ENCODE measurements around the gene SREBF1. TPM values are rescaled to one million over a fixed set of nuclear protein-coding genes. Genes with fewer than 3 reads are reported as not detected.

The SREBF1 gene
- total RNA-seq, 5 donors from 2014 or later (not counting 1 experiment from before 2014, with no cell fraction given): 24.6 to 279 (median 38.9) TPM

GRCh38 chr17:17783116-17783824 is 53.5 kb downstream of the SREBF1 start:
- ChIA-PET CTCF (interaction anchor here in 1 of 2 donors (0.7 kb wide), 1 partner anchor 9 kb away, joined by 3 read pairs; no protein-coding TSS in a partner anchor), POLR2A (no interaction called here)
- no peaks in the 10 kb centered on the region for H3K9me3 Mint-ChIP-seq
- H3K27me3 ChIP-seq (replicated peaks in 1 of 2; ENCODE audit: control insufficient read depth in 2 of 2, extremely low read depth in 1 of 2, insufficient read depth in 2 of 2, low read length in 1 of 2): peaks cover 0 to 21% of the 10 kb centered on the region in 2 experiments
- H3K9me3 ChIP-seq: no peaks in the 10 kb centered on the region
- H3K4me1 Mint-ChIP-seq: peaks cover 25 to 29% (median 27%) of the 10 kb centered on the region in 3 donors
- H3K36me3 ChIP-seq (ENCODE audit: control insufficient read depth in 2 of 2, extremely low read depth in 1 of 2, insufficient read depth in 1 of 2, low read length in 1 of 2): no peaks in the 10 kb centered on the region
- peak overlapping the region; percentile 49 to 58 for H3K4me3 ChIP-seq (ENCODE audit: control insufficient read depth in 1 of 2, extremely low read depth in 1 of 2, low read length in 1 of 2)
- DNase-seq (peak; percentile 30 to 74 (median 53)), ATAC-seq (replicated peaks in 1 of 4) (peak; percentile 69 to 75 (median 72))
- peak overlapping the region; percentile 84 to 91 (median 85) for H3K4me3 Mint-ChIP-seq
- no peaks in the 10 kb centered on the region for H3K36me3 Mint-ChIP-seq
- no peak overlapping the region for H3K27ac ChIP-seq (ENCODE audit: low read length)
- H3K27ac Mint-ChIP-seq: no peak overlapping the region
- 0% methylated on average over 67 of the region's 75 CpGs for WGBS (ENCODE audit: insufficient coverage)
- peaks cover 12 to 41% of the 10 kb centered on the region in 2 experiments for H3K4me1 ChIP-seq (ENCODE audit: control insufficient read depth in 1 of 2, extremely low read depth in 1 of 2, insufficient read depth in 2 of 2, low read length in 2 of 2)
- H3K27me3 Mint-ChIP-seq: peaks cover 0 to 3% of the 10 kb centered on the region in 2 donors

DNA sequence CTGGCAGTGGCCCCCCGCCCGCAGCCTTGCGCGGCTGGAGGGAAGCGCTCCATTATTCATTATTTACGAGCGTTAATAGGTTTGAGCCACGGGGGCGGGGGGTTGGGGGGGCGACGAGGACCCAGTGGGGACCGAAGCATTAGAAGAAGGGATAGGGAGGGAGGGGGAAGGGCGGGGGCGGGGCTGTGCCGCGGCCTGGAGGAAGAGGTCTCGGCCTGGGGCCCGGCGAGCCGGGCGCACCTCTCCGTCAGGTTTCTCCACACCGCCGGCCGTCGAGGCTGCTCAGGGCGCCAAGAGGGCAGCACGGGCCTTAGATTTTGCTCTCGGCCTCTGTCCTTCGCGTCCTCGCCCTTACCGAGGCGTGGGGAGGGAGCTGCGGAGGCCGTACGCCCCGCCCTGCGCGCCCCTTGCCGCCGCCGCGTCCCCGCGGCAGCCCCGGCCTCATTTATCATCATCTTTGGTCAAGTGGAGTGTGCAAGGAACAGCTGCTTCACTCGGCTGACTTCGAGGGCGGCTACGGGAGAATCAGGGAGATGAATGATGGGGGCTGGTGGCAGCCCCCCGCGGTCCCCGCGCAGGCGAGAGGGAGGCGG is 54.2 kb downstream of the SREBF1 start:
- peaks cover 0 to 21% of the 10 kb centered on the region in 2 experiments for H3K27me3 ChIP-seq (replicated peaks in 1 of 2; ENCODE audit: control insufficient read depth in 2 of 2, extremely low read depth in 1 of 2, insufficient read depth in 2 of 2, low read length in 1 of 2)
- H3K9me3 ChIP-seq: no peaks in the 10 kb centered on the region
- H3K36me3 Mint-ChIP-seq: no peaks in the 10 kb centered on the region
- no peaks in the 10 kb centered on the region for H3K36me3 ChIP-seq (ENCODE audit: control insufficient read depth in 2 of 2, extremely low read depth in 1 of 2, insufficient read depth in 1 of 2, low read length in 1 of 2)
- WGBS (ENCODE audit: insufficient coverage): 2% methylated on average over 46 of the region's 57 CpGs
- H3K9me3 Mint-ChIP-seq: no peaks in the 10 kb centered on the region
- H3K27me3 Mint-ChIP-seq: peaks cover 0 to 3% of the 10 kb centered on the region in 2 donors
- CTCF ChIA-PET: interaction anchor here in 1 of 2 donors (0.7 kb wide), 1 partner anchor 8 kb away, joined by 3 read pairs; no protein-coding TSS in a partner anchor
- H3K4me3 ChIP-seq (ENCODE audit: control insufficient read depth in 1 of 2, extremely low read depth in 1 of 2, low read length in 1 of 2): peak overlapping the region; percentile 33 to 58
- POLR2A ChIA-PET: no interaction called here
- H3K27ac ChIP-seq (ENCODE audit: low read length): no peak overlapping the region
- peak; percentile 3 to 13 (median 8) for ATAC-seq (replicated peaks in 1 of 4)
- no peak overlapping the region for H3K27ac Mint-ChIP-seq
- DNase-seq: peak in 3 of 35 experiments; percentile 16 to 22 (median 19)
- peak overlapping the region; percentile 65 to 91 (median 76) for H3K4me3 Mint-ChIP-seq
- peaks cover 12 to 41% of the 10 kb centered on the region in 2 experiments for H3K4me1 ChIP-seq (ENCODE audit: control insufficient read depth in 1 of 2, extremely low read depth in 1 of 2, insufficient read depth in 2 of 2, low read length in 2 of 2)
- H3K4me1 Mint-ChIP-seq: peaks cover 25 to 28% (median 27%) of the 10 kb centered on the region in 3 donors

GRCh38 chr17:17781591-17782496 is 54.9 kb downstream of the SREBF1 start:
- WGBS (ENCODE audit: insufficient coverage): 22% methylated on average over 44 of the region's 88 CpGs
- Histone ChIP-seq H3K4me1 (ENCODE audit: control insufficient read depth in 1 of 2, extremely low read depth in 1 of 2, insufficient read depth in 2 of 2, low read length in 2 of 2) (peaks cover 12 to 41% of the 10 kb centered on the region in 2 experiments), H3K36me3 (ENCODE audit: control insufficient read depth in 2 of 2, extremely low read depth in 1 of 2, insufficient read depth in 1 of 2, low read length in 1 of 2) (no peaks in the 10 kb centered on the region), H3K27me3 (replicated peaks in 1 of 2; ENCODE audit: control insufficient read depth in 2 of 2, extremely low read depth in 1 of 2, insufficient read depth in 2 of 2, low read length in 1 of 2) (peaks cover 0 to 21% of the 10 kb centered on the region in 2 experiments), H3K4me3 (ENCODE audit: control insufficient read depth in 1 of 2, extremely low read depth in 1 of 2, low read length in 1 of 2) (peak overlapping the region; percentile 33 to 39), H3K9me3 (no peaks in the 10 kb centered on the region), H3K27ac (ENCODE audit: low read length) (no peak overlapping the region)
- DNase-seq (peak in 23 of 35 experiments; percentile 18 to 67 (median 35)), ATAC-seq (replicated peaks in 1 of 4) (peak; percentile 13 to 52 (median 22))
- CTCF ChIA-PET: no interaction called here
- Mint-ChIP-seq H3K27ac (no peak overlapping the region), H3K4me1 (peaks cover 25 to 28% (median 27%) of the 10 kb centered on the region in 3 donors), H3K36me3 (no peaks in the 10 kb centered on the region), H3K27me3 (peaks cover 0 to 3% of the 10 kb centered on the region in 2 donors), H3K9me3 (no peaks in the 10 kb centered on the region), H3K4me3 (peak overlapping the region; percentile 57 to 91 (median 63))
- POLR2A ChIA-PET: no interaction called here

DNA sequence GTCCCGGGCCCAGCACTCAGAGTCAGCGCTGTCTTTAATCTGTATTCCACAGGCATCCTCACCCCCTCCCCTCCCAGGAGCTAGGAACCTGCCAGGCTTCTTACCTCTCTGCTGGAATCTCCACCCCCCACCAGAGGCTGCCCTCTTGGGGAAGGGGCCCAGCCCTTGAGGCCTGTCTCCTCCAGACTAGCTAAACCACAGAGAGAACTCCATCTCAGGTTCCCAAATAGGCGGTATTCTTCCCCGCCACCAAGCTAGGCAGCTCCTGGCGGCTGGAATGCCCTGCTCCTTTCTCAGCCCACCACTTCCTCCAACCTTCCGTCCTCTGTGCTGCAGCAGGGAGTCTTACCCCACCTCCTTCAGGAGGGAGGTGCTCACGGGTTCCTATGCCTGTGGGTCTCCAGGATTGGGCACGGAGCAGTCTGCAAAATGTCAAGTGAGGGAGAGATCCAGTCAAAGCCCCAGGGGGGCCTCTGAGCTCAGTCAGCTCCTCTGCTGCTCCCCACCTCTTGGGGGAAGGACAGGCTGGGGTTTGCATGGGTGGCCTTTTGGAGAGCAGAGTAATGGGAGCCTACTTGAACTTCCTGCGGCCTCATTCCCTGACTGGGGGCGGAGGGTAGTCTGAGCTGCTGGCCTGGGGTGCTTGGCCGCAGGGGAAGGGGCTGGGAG is 55.7 kb downstream of the SREBF1 start:
- no peaks in the 10 kb centered on the region for H3K36me3 Mint-ChIP-seq
- Histone ChIP-seq H3K27ac (ENCODE audit: low read length) (no peak overlapping the region), H3K27me3 (replicated peaks in 1 of 2; ENCODE audit: control insufficient read depth in 2 of 2, extremely low read depth in 1 of 2, insufficient read depth in 2 of 2, low read length in 1 of 2) (peaks cover 0 to 21% of the 10 kb centered on the region in 2 experiments), H3K9me3 (no peaks in the 10 kb centered on the region), H3K4me3 (ENCODE audit: control insufficient read depth in 1 of 2, extremely low read depth in 1 of 2, low read length in 1 of 2) (no peak overlapping the region), H3K36me3 (ENCODE audit: control insufficient read depth in 2 of 2, extremely low read depth in 1 of 2, insufficient read depth in 1 of 2, low read length in 1 of 2) (no peaks in the 10 kb centered on the region), H3K4me1 (ENCODE audit: control insufficient read depth in 1 of 2, extremely low read depth in 1 of 2, insufficient read depth in 2 of 2, low read length in 2 of 2) (peaks cover 12 to 41% of the 10 kb centered on the region in 2 experiments)
- WGBS (ENCODE audit: insufficient coverage): 86% methylated on average over 5 of the region's 11 CpGs
- ATAC-seq (replicated peaks in 1 of 4) (no peak), DNase-seq (no peak)
- peaks cover 0 to 3% of the 10 kb centered on the region in 2 donors for H3K27me3 Mint-ChIP-seq
- H3K27ac Mint-ChIP-seq: peak overlapping the region in 1 of 2 donors; percentile 79
- no peaks in the 10 kb centered on the region for H3K9me3 Mint-ChIP-seq
- CTCF ChIA-PET: no interaction called here
- POLR2A ChIA-PET: interaction anchor here in 1 of 2 donors (0.6 kb wide), 1 partner anchor 58 kb away, joined by 5 read pairs; no protein-coding TSS in a partner anchor
- peaks cover 25 to 26% (median 25%) of the 10 kb centered on the region in 3 donors for H3K4me1 Mint-ChIP-seq
- peak overlapping the region; percentile 46 to 91 (median 52) for H3K4me3 Mint-ChIP-seq

DNA sequence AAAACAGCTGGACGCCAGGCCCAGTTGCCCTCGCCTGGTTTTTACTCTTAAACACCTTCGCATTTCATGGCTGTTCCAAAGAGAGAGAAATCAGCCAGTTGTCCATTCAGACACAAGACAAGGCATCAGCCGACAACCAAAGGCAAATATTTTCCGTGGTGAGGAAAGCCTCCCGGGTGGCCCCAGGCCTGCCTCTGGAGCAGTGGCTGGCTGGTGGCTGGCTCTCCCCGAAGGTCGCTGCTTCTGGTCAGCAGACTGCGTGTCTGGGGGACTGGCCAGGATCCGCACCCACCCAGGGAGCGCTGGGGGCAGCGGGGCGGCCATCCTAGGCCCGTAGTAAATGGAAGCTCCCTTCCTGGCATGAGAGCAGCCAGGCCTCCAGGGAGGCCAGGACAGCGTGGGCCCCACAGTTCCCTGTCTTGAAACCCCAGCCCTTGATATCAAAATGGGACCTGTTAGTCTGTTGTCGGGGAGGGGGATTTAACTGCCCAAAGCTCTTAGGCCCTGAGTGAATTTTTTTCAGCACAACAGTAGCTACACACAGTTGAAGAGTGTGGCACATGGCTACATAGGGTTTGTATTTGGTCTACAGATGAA is 57.7 kb downstream of the SREBF1 start:
- H3K4me1 ChIP-seq (ENCODE audit: control insufficient read depth in 1 of 2, extremely low read depth in 1 of 2, insufficient read depth in 2 of 2, low read length in 2 of 2): peaks cover 4 to 24% of the 10 kb centered on the region in 2 experiments
- Mint-ChIP-seq H3K4me1 (peaks cover 8 to 12% (median 11%) of the 10 kb centered on the region in 3 donors), H3K27me3 (peaks cover 0 to 3% of the 10 kb centered on the region in 2 donors), H3K9me3 (no peaks in the 10 kb centered on the region), H3K27ac (no peak overlapping the region), H3K36me3 (peaks cover 4% of the 10 kb centered on the region), H3K4me3 (no peak overlapping the region)
- no peak overlapping the region for H3K27ac ChIP-seq (ENCODE audit: low read length)
- no peaks in the 10 kb centered on the region for H3K36me3 ChIP-seq (ENCODE audit: control insufficient read depth in 2 of 2, extremely low read depth in 1 of 2, insufficient read depth in 1 of 2, low read length in 1 of 2)
- 87% methylated on average over 14 of the region's 16 CpGs for WGBS (ENCODE audit: insufficient coverage)
- no peak for ATAC-seq (replicated peaks in 1 of 4)
- ChIA-PET POLR2A (no interaction called here), CTCF (no interaction called here)
- H3K4me3 ChIP-seq (ENCODE audit: control insufficient read depth in 1 of 2, extremely low read depth in 1 of 2, low read length in 1 of 2): no peak overlapping the region
- no peaks in the 10 kb centered on the region for H3K9me3 ChIP-seq
- DNase-seq: no peak
- H3K27me3 ChIP-seq (replicated peaks in 1 of 2; ENCODE audit: control insufficient read depth in 2 of 2, extremely low read depth in 1 of 2, insufficient read depth in 2 of 2, low read length in 1 of 2): peaks cover 0 to 16% of the 10 kb centered on the region in 2 experiments

Data from T-cell (primary cell).